Omental fat pad (tissue), 4 donors: ENCODE measurements around the gene HOXD13. TPM values are rescaled to one million over a fixed set of nuclear protein-coding genes. Genes with fewer than 3 reads are reported as not detected.

Experiments used
- ATAC-seq: fragments of 150-250 bp; one replicate; pipeline ENCODE4 v1.9.1; 2016; ENCODE audit warnings: mild to moderate bottlenecking, moderate library complexity; ENCODE audit not compliant: low FRiP score
- DNase-seq: peaks from one replicate; pipeline ENCODE4 v3.0.0-alpha.2; 2019; ENCODE audit warnings: low spot score
- CTCF ChIP-seq, 3 donors: fragments of 450-650 bp; IDR thresholded peaks; one replicate each; pipeline ENCODE4 v1.5.1; 2016 to 2017; ENCODE audit warnings: antibody characterized with exemption in 3 of 3, mild to moderate bottlenecking in 3 of 3, moderate library complexity in 2 of 3
- total RNA-seq, 4 donors: library from RNA; depleted of rRNA; stranded (reverse); fragments of >200 nt; gene quantifications; one replicate each; pipeline ENCODE4 v1.1.0, GENCODE V29; 2016

The HOXD13 gene
- total RNA-seq, 4 donors from 2014 or later = not detected

GRCh38 chr2:176090862-176091261 is 1.7 kb upstream of the HOXD13 start:
- TF ChIP-seq CTCF (IDR thresholded peaks at IDR 0.05) = no peak
- ATAC-seq = no peak
- DNase-seq = no peak

- ATAC-seq (no peak), DNase-seq (no peak)
- TF ChIP-seq CTCF (IDR thresholded peaks at IDR 0.05) = no peak
Observed at GRCh38 chr2:176091329-176092258, 927 bp upstream of the HOXD13 start.

- no peak for DNase-seq
- no peak for ATAC-seq
- TF ChIP-seq CTCF (IDR thresholded peaks at IDR 0.05) = no peak
Observed at GRCh38 chr2:176093145-176093897, 800 bp downstream of the HOXD13 start.

GRCh38 chr2:176093898-176094249 is 1.4 kb downstream of the HOXD13 start:
- TF ChIP-seq CTCF (IDR thresholded peaks at IDR 0.05) = no peak
- DNase-seq (no peak), ATAC-seq (no peak)

- ATAC-seq = no peak
- TF ChIP-seq CTCF (IDR thresholded peaks at IDR 0.05) = no peak
Observed at GRCh38 chr2:176094349-176094748, 1.8 kb downstream of the HOXD13 start.

GRCh38 chr2:176095421-176095820 is 2.9 kb downstream of the HOXD13 start:
- no peak for TF ChIP-seq CTCF (IDR thresholded peaks at IDR 0.05)
- DNase-seq = no peak

More at GRCh38 chr2:176094349-176094748, 1.8 kb downstream of the HOXD13 start:
- no peak for DNase-seq

More at GRCh38 chr2:176095421-176095820, 2.9 kb downstream of the HOXD13 start:
- no peak for ATAC-seq
